DND-41 (cell line): ENCODE data around the gene SAMD8.
"Not testable (repeated sequence)": the region's sequence is repeated elsewhere in the genome, so short reads cannot be mapped to it uniquely, and the experiment has no call there.

Experiments
- ATAC-seq: fragments of 200-7000 bp; cut with Tn5 transposase; 3 replicates; pipeline ENCODE4 v1.9.1; 2021; ENCODE audit warnings: low read depth; ENCODE audit not compliant: insufficient read depth
- DNase-seq: peaks from one replicate; pipeline ENCODE4 v3.0.0-alpha.2; 2020
- H2AFZ ChIP-seq: 2 replicates; pipeline ENCODE4 v1.6.0; 2012; ENCODE audit warnings: low read depth, low read length
- H3K27ac ChIP-seq: 2 replicates; pipeline ENCODE4 v1.5.1; 2012; ENCODE audit warnings: low read length, inconsistent platforms
- H3K27me3 ChIP-seq: fragments of 200-600 bp; sonication (generic); 2 replicates; pipeline ENCODE4 v1.6.0; 2012; ENCODE audit warnings: low read length, mild to moderate bottlenecking, inconsistent platforms; ENCODE audit not compliant: insufficient read depth, poor library complexity
- H3K36me3 ChIP-seq: 2 replicates; pipeline ENCODE4 v1.5.1; 2012; ENCODE audit warnings: low read length, inconsistent platforms; ENCODE audit not compliant: insufficient read depth
- H3K4me1 ChIP-seq: 2 replicates; pipeline ENCODE4 v1.5.1; 2012; ENCODE audit warnings: mild to moderate bottlenecking, low read length; ENCODE audit not compliant: insufficient read depth
- H3K4me2 ChIP-seq: 2 replicates; pipeline ENCODE4 v1.6.0; 2012; ENCODE audit warnings: mild to moderate bottlenecking, moderate library complexity, low read length, inconsistent platforms; ENCODE audit not compliant: insufficient read depth
- H3K4me3 ChIP-seq, 2 experiments: fragments of 200-600 bp in 1 of 2; shearing (Covaris generic) in 1 of 2; 2 replicates each; pipeline ENCODE4 v1.5.1; 2012 to 2016; ENCODE audit warnings: inconsistent platforms in 2 of 2, low read length in 2 of 2, mild to moderate bottlenecking in 2 of 2, low read depth in 1 of 2, moderate library complexity in 1 of 2
- H3K79me2 ChIP-seq: 2 replicates; pipeline ENCODE4 v1.6.0; 2012; ENCODE audit warnings: low read length, inconsistent platforms; ENCODE audit not compliant: insufficient read depth
- H3K9ac ChIP-seq: 2 replicates; pipeline ENCODE4 v1.6.0; 2012; ENCODE audit warnings: low read depth, mild to moderate bottlenecking, inconsistent platforms, low read length, moderate library complexity
- H3K9me3 ChIP-seq: 2 replicates; pipeline ENCODE4 v1.5.1; 2012; ENCODE audit warnings: low read length, moderate library complexity, mild to moderate bottlenecking, inconsistent platforms; ENCODE audit not compliant: insufficient read depth, severe bottlenecking
- H4K20me1 ChIP-seq: 2 replicates; pipeline ENCODE4 v1.6.0; 2012; ENCODE audit warnings: low read length; ENCODE audit not compliant: insufficient read depth
- EZH2 ChIP-seq: IDR thresholded peaks from 3 replicates; pipeline ENCODE4 v1.6.1; 2012; ENCODE audit warnings: borderline replicate concordance, low read depth, mild to moderate bottlenecking, moderate library complexity, low read length, inconsistent platforms; ENCODE audit not compliant: severe bottlenecking
- TF ChIP-seq, protein P1 (sequence below): IDR thresholded peaks from 2 replicates; pipeline ENCODE4 v1.5.1; 2012; ENCODE audit warnings: borderline replicate concordance, low read length, moderate library complexity, mild to moderate bottlenecking; ENCODE audit not compliant: poor library complexity, severe bottlenecking; ENCODE audit errors: extremely low read depth

The SAMD8 gene

DNA sequence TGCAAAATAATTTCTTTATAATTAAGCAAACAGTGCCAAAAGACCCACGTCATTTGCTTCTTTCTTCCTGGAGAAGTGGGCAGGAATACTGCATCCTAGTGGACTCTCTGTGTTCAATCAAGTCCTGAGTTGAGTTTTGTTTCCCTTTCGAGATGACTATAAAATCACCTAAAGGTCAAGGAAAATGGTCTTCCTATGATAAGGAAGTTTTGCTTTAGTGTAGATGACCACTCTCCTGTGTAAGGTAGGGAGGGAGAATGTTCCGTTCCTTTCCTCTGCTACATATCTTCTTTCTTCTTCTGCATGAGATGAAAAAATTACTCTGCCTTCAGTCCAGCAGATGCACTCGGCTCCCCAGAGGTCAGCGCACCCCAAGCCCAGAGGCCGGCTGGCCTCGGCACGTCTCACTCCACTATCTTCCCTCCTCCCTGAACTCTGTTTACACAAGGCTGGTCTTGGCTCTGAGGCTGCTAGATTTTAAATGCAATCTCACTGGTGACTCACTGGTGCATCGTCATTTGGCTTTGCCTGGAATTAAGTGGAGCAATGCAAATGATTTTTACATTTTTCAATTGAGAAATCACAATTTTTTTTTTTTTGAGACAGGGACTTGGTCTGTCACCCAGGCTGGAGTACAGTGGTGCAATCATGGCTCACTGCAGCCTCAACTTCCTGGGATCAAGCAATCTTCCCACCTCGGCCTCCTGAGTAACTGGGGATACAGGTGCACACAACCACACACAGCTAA, 80.5 kb downstream of the SAMD8 start:
- H3K4me2 ChIP-seq = no peak overlapping the region
- DNase-seq (no peak), ATAC-seq (no peak)
- TF ChIP-seq EZH2 = no peak
- TF ChIP-seq, protein P1, sequence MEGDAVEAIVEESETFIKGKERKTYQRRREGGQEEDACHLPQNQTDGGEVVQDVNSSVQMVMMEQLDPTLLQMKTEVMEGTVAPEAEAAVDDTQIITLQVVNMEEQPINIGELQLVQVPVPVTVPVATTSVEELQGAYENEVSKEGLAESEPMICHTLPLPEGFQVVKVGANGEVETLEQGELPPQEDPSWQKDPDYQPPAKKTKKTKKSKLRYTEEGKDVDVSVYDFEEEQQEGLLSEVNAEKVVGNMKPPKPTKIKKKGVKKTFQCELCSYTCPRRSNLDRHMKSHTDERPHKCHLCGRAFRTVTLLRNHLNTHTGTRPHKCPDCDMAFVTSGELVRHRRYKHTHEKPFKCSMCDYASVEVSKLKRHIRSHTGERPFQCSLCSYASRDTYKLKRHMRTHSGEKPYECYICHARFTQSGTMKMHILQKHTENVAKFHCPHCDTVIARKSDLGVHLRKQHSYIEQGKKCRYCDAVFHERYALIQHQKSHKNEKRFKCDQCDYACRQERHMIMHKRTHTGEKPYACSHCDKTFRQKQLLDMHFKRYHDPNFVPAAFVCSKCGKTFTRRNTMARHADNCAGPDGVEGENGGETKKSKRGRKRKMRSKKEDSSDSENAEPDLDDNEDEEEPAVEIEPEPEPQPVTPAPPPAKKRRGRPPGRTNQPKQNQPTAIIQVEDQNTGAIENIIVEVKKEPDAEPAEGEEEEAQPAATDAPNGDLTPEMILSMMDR = no peak
- no peak overlapping the region for H3K4me3 ChIP-seq
- no peaks in the 10 kb centered on the region for H3K79me2 ChIP-seq
- no peak overlapping the region for H2AFZ ChIP-seq
- H3K27me3 ChIP-seq = no peaks in the 10 kb centered on the region
- no peak overlapping the region for H3K27ac ChIP-seq
- H3K9ac ChIP-seq = no peak overlapping the region
- 0 out of 2 replicates have a peak, but pooled peaks cover 2% of the 10 kb centered on the region for H3K36me3 ChIP-seq
- H4K20me1 ChIP-seq = no peaks in the 10 kb centered on the region
- H3K4me1 ChIP-seq = no peaks in the 10 kb centered on the region
- H3K9me3 ChIP-seq = no peaks in the 10 kb centered on the region

DNA sequence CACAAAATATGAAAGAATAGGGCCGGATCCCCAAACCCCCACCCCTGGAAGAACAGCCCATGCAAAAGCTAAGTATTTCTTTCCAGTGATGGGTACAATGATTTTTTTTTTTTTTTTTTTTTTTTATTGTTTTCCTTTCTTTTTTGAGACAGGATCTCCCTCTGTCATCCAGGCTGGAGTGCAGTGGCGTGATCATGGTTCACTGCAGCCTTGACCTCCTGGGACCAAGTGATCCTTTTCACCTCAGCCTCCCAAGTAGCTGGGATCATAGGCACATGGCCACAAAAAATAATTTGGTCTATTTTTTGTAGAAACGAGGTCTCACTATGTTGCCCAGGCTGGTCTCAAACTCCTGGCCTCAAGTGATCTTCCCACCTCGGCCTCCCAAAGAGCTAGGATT, 83.2 kb downstream of the SAMD8 start:
- not testable (repeated sequence) for H4K20me1 ChIP-seq, H3K4me3 ChIP-seq, DNase-seq, H3K36me3 ChIP-seq, H3K9me3 ChIP-seq, H3K4me2 ChIP-seq, H3K4me1 ChIP-seq, ATAC-seq, H3K79me2 ChIP-seq, H3K27me3 ChIP-seq, H3K27ac ChIP-seq, H2AFZ ChIP-seq, H3K9ac ChIP-seq

DNA sequence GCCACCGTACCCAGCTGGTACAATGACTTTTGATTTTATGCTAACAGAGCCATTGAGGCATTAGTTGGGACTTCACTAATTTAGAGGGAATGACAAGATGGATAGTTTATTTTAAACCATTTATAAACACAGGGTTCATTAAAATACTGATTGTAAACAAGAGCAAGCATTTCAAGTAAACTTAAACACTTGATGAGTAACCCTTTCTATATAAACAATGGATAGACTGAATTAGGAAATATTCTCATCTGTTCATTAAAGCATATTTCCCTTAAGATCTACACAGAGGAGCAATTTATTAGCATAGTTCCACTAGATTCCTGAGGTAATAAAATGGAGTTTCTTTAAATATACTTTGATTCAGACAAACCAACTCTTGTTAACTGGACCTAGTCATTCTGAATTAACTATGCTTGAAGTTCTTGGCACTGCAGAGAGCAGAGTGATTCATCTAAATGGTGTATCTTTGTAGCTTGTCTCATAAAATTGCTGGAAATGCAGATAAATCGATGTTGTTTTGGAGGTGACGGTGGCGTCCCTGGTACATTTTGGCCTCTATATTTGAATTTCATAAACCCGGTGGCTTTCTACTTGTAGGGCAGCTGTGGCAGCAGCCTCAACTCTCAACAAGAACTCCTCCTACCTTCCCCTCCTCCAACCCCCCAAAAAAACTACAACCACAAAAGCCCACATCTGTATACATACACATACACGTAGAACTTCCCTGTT, 83.7 kb downstream of the SAMD8 start:
- TF ChIP-seq, protein P1 = no peak
- TF ChIP-seq EZH2 = no peak
- Histone ChIP-seq H3K4me3 (no peak overlapping the region), H3K27ac (no peak overlapping the region), H2AFZ (no peak overlapping the region), H3K79me2 (no peaks in the 10 kb centered on the region), H3K36me3 (0 out of 2 replicates have a peak, but pooled peaks cover 2% of the 10 kb centered on the region), H3K9me3 (no peaks in the 10 kb centered on the region), H3K4me2 (no peak overlapping the region), H4K20me1 (no peaks in the 10 kb centered on the region), H3K9ac (no peak overlapping the region), H3K4me1 (no peaks in the 10 kb centered on the region), H3K27me3 (no peaks in the 10 kb centered on the region)
- ATAC-seq (no peak), DNase-seq (no peak)

DNA sequence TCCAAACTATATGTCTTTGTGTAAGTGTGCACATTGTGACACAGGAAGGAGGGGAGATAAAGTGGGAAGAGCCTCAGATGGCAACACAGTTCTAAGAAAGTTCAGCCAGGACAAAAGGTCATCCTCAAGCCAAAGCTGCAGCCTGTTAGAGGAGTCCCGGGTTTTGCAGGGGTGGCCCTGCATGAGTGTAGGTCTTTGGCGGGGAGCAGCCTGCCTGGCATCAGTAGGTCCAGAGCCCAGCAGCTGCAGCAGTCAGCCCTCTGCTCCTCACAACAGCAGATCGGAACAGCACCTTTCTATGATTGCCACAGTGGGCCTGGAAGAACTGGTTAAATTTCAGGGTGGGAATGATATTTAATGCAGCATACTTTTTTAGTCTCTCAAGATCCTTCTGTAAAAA, 85.6 kb downstream of the SAMD8 start:
- Histone ChIP-seq H3K36me3 (0 out of 2 replicates have a peak, but pooled peaks cover 2% of the 10 kb centered on the region), H3K4me1 (no peaks in the 10 kb centered on the region), H3K27me3 (no peaks in the 10 kb centered on the region), H3K9ac (no peak overlapping the region), H3K79me2 (no peaks in the 10 kb centered on the region), H3K27ac (no peak overlapping the region), H3K4me3 (no peak overlapping the region), H2AFZ (no peak overlapping the region), H3K4me2 (no peak overlapping the region), H4K20me1 (no peaks in the 10 kb centered on the region), H3K9me3 (no peaks in the 10 kb centered on the region)
- DNase-seq (no peak), ATAC-seq (no peak)
- TF ChIP-seq, protein P1 = no peak
- no peak for TF ChIP-seq EZH2
